Glomerular visceral epithelial cell (primary cell): ENCODE data around the gene SLC24A2.
"Not testable (repeated sequence)": the region's sequence is repeated elsewhere in the genome, so short reads cannot be mapped to it uniquely, and the experiment has no call there.

ENCODE experiments used
- DNase-seq: peaks from one replicate; pipeline ENCODE4 v3.0.0-alpha.2; 2016; ENCODE audit errors: extremely low spot score

The SLC24A2 gene

GRCh38 chr9:19788614-19789271 is at the start of gene SLC24A2:
SLC24A2 (minus strand) TSS chr9:19789037.
- no peak for DNase-seq

- not testable (repeated sequence) for DNase-seq
Measured at GRCh38 chr9:19833331-19833730, 44.5 kb upstream of the SLC24A2 start.

GRCh38 chr9:19830796-19831195 is 42.0 kb upstream of the SLC24A2 start:
- no peak for DNase-seq

- DNase-seq: no peak
Measured at GRCh38 chr9:19828576-19829109, 39.8 kb upstream of the SLC24A2 start.

GRCh38 chr9:19816769-19817168 is 27.9 kb upstream of the SLC24A2 start:
- DNase-seq: no peak

- no peak for DNase-seq
Measured at GRCh38 chr9:19812194-19812593, 23.4 kb upstream of the SLC24A2 start.

- DNase-seq: no peak
Measured at GRCh38 chr9:19809422-19810269, 20.8 kb upstream of the SLC24A2 start.

GRCh38 chr9:19807182-19807892 is 18.5 kb upstream of the SLC24A2 start:
- no peak for DNase-seq

- no peak for DNase-seq
Measured at GRCh38 chr9:19804431-19804830, 15.6 kb upstream of the SLC24A2 start.

- no peak for DNase-seq
Measured at GRCh38 chr9:19800884-19801283, 12.0 kb upstream of the SLC24A2 start.

- DNase-seq: peak; percentile 5
Measured at GRCh38 chr9:19799784-19800183, 10.9 kb upstream of the SLC24A2 start.

GRCh38 chr9:19788152-19788551 is 685 bp downstream of the SLC24A2 start:
- DNase-seq: no peak

GRCh38 chr9:19787672-19788071 is 1.2 kb downstream of the SLC24A2 start:
- no peak for DNase-seq

- DNase-seq: no peak
Measured at GRCh38 chr9:19785230-19785629, 3.6 kb downstream of the SLC24A2 start.

- DNase-seq: no peak
Measured at GRCh38 chr9:19784136-19784535, 4.7 kb downstream of the SLC24A2 start.

GRCh38 chr9:19783500-19783899 is 5.3 kb downstream of the SLC24A2 start:
- no peak for DNase-seq

GRCh38 chr9:19782005-19782404 is 6.8 kb downstream of the SLC24A2 start:
- no peak for DNase-seq

GRCh38 chr9:19781240-19781639 is 7.6 kb downstream of the SLC24A2 start:
- no peak for DNase-seq

- no peak for DNase-seq
Measured at GRCh38 chr9:19771446-19771845, 17.4 kb downstream of the SLC24A2 start.

GRCh38 chr9:19770973-19771372 is 17.9 kb downstream of the SLC24A2 start:
- no peak for DNase-seq

- DNase-seq: no peak
Measured at GRCh38 chr9:19769213-19769612, 19.6 kb downstream of the SLC24A2 start.

- no peak for DNase-seq
Measured at GRCh38 chr9:19768798-19769197, 20.0 kb downstream of the SLC24A2 start.
